H9 (cell line): ENCODE data around the gene AMER3. TPM values are rescaled to one million over a fixed set of nuclear protein-coding genes. Genes with fewer than 3 reads are reported as not detected.

Experiments used
- DNase-seq: peaks from one replicate; pipeline ENCODE4 v3.0.0-alpha.2; 2017
- H2AFZ ChIP-seq: one replicate; pipeline ENCODE4 v1.6.1; 2013; ENCODE audit warnings: mild to moderate bottlenecking, low read length, control low read depth, moderate library complexity
- H2AK5ac ChIP-seq: 2 replicates; pipeline ENCODE4 v1.6.1; 2013; ENCODE audit warnings: low read length, control low read depth, mixed read lengths; ENCODE audit not compliant: insufficient read length
- H2BK120ac ChIP-seq: one replicate; pipeline ENCODE4 v1.6.1; 2013; ENCODE audit warnings: low read depth, mild to moderate bottlenecking, low read length, control low read depth, inconsistent platforms; ENCODE audit not compliant: poor library complexity, severe bottlenecking
- H2BK12ac ChIP-seq: 2 replicates; pipeline ENCODE4 v1.6.1; 2013; ENCODE audit warnings: low read length, control low read depth, mixed read lengths, low read depth; ENCODE audit not compliant: insufficient read length
- H2BK15ac ChIP-seq: 2 replicates; pipeline ENCODE4 v1.6.1; 2013; ENCODE audit warnings: low read depth, low read length, control low read depth
- H2BK20ac ChIP-seq: one replicate; pipeline ENCODE4 v1.6.1; 2013; ENCODE audit warnings: low read depth, mild to moderate bottlenecking, low read length, control low read depth, inconsistent platforms; ENCODE audit not compliant: poor library complexity, severe bottlenecking
- H2BK5ac ChIP-seq: 2 replicates; pipeline ENCODE4 v1.6.1; 2013; ENCODE audit warnings: low read length, control low read depth, mixed read lengths; ENCODE audit not compliant: insufficient read length
- H3K14ac ChIP-seq: 2 replicates; pipeline ENCODE4 v1.6.1; 2013; ENCODE audit warnings: low read length, control low read depth; ENCODE audit not compliant: insufficient read depth
- H3K18ac ChIP-seq: 2 replicates; pipeline ENCODE4 v1.6.1; 2013; ENCODE audit warnings: low read depth, mild to moderate bottlenecking, mixed read lengths, low read length, control low read depth; ENCODE audit not compliant: insufficient read length
- H3K23ac ChIP-seq: 2 replicates; pipeline ENCODE4 v1.6.1; 2013; ENCODE audit warnings: low read length, control low read depth, mixed read lengths, low read depth; ENCODE audit not compliant: insufficient read length
- H3K23me2 ChIP-seq: 2 replicates; pipeline ENCODE4 v1.6.1; 2013; ENCODE audit warnings: low read depth, mild to moderate bottlenecking, mixed read lengths, low read length, control low read depth; ENCODE audit not compliant: insufficient read length, poor library complexity, severe bottlenecking
- H3K27ac ChIP-seq: 2 replicates; pipeline ENCODE4 v1.5.1; 2013; ENCODE audit warnings: low read length, control low read depth, mixed read lengths, low read depth; ENCODE audit not compliant: insufficient read length
- H3K27me3 ChIP-seq: 2 replicates; pipeline ENCODE4 v1.6.1; 2013; ENCODE audit warnings: low read length, control low read depth, inconsistent platforms; ENCODE audit not compliant: insufficient read depth
- H3K4ac ChIP-seq: 2 replicates; pipeline ENCODE4 v1.6.1; 2013; ENCODE audit warnings: low read depth, mild to moderate bottlenecking, control low read depth, inconsistent platforms, low read length, moderate library complexity
- H3K4me1 ChIP-seq: 2 replicates; pipeline ENCODE4 v1.6.1; 2013; ENCODE audit warnings: low read length, control low read depth, inconsistent platforms; ENCODE audit not compliant: insufficient read depth
- H3K4me2 ChIP-seq: 2 replicates; pipeline ENCODE4 v1.6.1; 2013; ENCODE audit warnings: low read length, control low read depth, mixed read lengths; ENCODE audit not compliant: insufficient read length, insufficient read depth
- H3K56ac ChIP-seq: 2 replicates; pipeline ENCODE4 v1.6.1; 2013; ENCODE audit warnings: low read depth, mild to moderate bottlenecking, mixed read lengths, low read length, control low read depth; ENCODE audit not compliant: insufficient read length
- H3K79me1 ChIP-seq: 2 replicates; pipeline ENCODE4 v1.6.1; 2013; ENCODE audit warnings: low read depth, mild to moderate bottlenecking, moderate library complexity, low read length, control low read depth, inconsistent platforms; ENCODE audit not compliant: insufficient read depth, poor library complexity, severe bottlenecking
- H3K79me2 ChIP-seq: 2 replicates; pipeline ENCODE4 v1.6.1; 2013; ENCODE audit warnings: low read length, control low read depth, inconsistent platforms; ENCODE audit not compliant: insufficient read depth
- H3K9ac ChIP-seq: 2 replicates; pipeline ENCODE4 v1.6.1; 2013; ENCODE audit warnings: low read length, control low read depth, mixed read lengths; ENCODE audit not compliant: insufficient read length; ENCODE audit errors: extremely low read depth
- H3K9me3 ChIP-seq: one replicate; pipeline ENCODE4 v1.6.1; 2013; ENCODE audit warnings: low read depth, low read length, inconsistent platforms; ENCODE audit not compliant: control insufficient read depth
- H3T11ph ChIP-seq: one replicate; pipeline ENCODE4 v1.6.1; 2013; ENCODE audit warnings: mild to moderate bottlenecking, low read length, control low read depth, inconsistent platforms
- H4K20me1 ChIP-seq: one replicate; pipeline ENCODE4 v1.6.1; 2013; ENCODE audit not compliant: control insufficient read depth, insufficient read length, insufficient read depth
- H4K5ac ChIP-seq: 2 replicates; pipeline ENCODE4 v1.6.1; 2013; ENCODE audit warnings: low read depth, mild to moderate bottlenecking, mixed read lengths, low read length, control low read depth; ENCODE audit not compliant: insufficient read length
- H4K8ac ChIP-seq: replicated peaks from 2 replicates; pipeline ENCODE4 v1.6.1; 2013; ENCODE audit warnings: low read length, control low read depth, mixed read lengths, low read depth; ENCODE audit not compliant: insufficient read length
- H4K91ac ChIP-seq: 2 replicates; pipeline ENCODE4 v1.6.1; 2013; ENCODE audit warnings: low read depth, mild to moderate bottlenecking, moderate library complexity, mixed read lengths, low read length, control low read depth; ENCODE audit not compliant: insufficient read length
- H3K27ac Mint-ChIP-seq, 3 experiments: 2 replicates in 2 of 3; 3 replicates in 1 of 3; pipeline ENCODE4 v1.8.0; 2020 to 2021; ENCODE audit warnings: mixed read lengths in 3 of 3, mild to moderate bottlenecking in 1 of 3, moderate library complexity in 1 of 3
- H3K27me3 Mint-ChIP-seq: 2 replicates; pipeline ENCODE4 v1.8.0; 2021; ENCODE audit warnings: low read depth, mild to moderate bottlenecking, moderate library complexity, mixed read lengths
- H3K36me3 Mint-ChIP-seq, 3 experiments: 2 replicates in 2 of 3; 3 replicates in 1 of 3; pipeline ENCODE4 v1.8.0; 2020 to 2021; ENCODE audit warnings: low read depth in 3 of 3, mixed read lengths in 3 of 3; ENCODE audit not compliant: insufficient read depth in 1 of 3
- H3K4me1 Mint-ChIP-seq, 2 experiments: 2 replicates each; pipeline ENCODE4 v1.8.0; 2020; ENCODE audit warnings: mixed read lengths in 2 of 2
- H3K4me3 Mint-ChIP-seq, 2 experiments: 2 replicates in 1 of 2; 3 replicates in 1 of 2; pipeline ENCODE4 v1.8.0; 2020 to 2021; ENCODE audit warnings: mild to moderate bottlenecking in 2 of 2, mixed read lengths in 2 of 2, moderate library complexity in 1 of 2
- H3K9me3 Mint-ChIP-seq, 2 experiments: 2 replicates in 1 of 2; 3 replicates in 1 of 2; pipeline ENCODE4 v1.8.0; 2020; ENCODE audit warnings: mild to moderate bottlenecking in 2 of 2, mixed read lengths in 2 of 2, moderate library complexity in 1 of 2
- WGBS: extraction: QIAGEN DNeasy Blood & Tissue Kit; methylation state at CpG from one replicate; pipeline ENCODE4 v1.1.7; 2013; ENCODE audit warnings: missing lambda C conversion rate, low lambda C conversion rate, mixed read lengths; ENCODE audit not compliant: insufficient read length; ENCODE audit errors: extremely low coverage; 5-methylcytosine and 5-hydroxymethylcytosine counted together
- total RNA-seq: library from RNA; stranded (reverse); gene quantifications from 2 replicates; pipeline ENCODE4 v1.2.1, GENCODE V29; 2021
- TF ChIP-seq, protein P1 (sequence below): fragments of 200-600 bp; sonication (generic); conservative IDR thresholded peaks from 3 replicates; pipeline ENCODE4 v1.8.0; 2021; ENCODE audit warnings: antibody characterized with exemption, mild to moderate bottlenecking

Gene AMER3
- total RNA-seq, 1 experiment from 2014 or later: 0.59 TPM

DNA sequence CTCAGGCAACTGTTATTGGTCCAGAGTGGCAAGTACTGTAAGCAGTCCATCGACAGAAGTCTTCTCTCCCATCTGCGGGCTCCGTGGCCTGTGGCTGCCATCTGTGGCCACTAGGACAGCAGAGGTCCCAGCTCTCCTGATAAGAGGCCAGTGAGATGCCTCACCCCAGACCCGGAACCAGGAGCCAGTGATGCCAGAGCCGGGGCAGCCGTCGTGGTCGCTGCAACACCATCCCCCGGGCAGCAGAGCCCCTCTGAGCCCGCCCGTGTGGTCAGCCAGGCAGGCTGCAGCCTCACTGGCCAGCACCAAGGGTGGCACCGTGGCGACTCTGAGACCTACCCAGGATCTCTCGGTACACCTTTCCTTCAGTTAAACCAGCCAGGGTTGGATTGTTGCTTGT is 17.7 kb upstream of the AMER3 start:
- Histone ChIP-seq H3K27me3 (no peaks in the 10 kb centered on the region), H2BK15ac (no peak overlapping the region), H4K91ac (no peak overlapping the region), H2BK12ac (no peak overlapping the region), H3K79me1 (no peaks in the 10 kb centered on the region), H2BK120ac (no peak overlapping the region), H3K9me3 (no peaks in the 10 kb centered on the region), H3K4ac (no peak overlapping the region), H2AFZ (no peak overlapping the region), H3K23me2 (no peaks in the 10 kb centered on the region), H3K79me2 (no peaks in the 10 kb centered on the region), H3K9ac (no peak overlapping the region), H3K56ac (no peak overlapping the region), H2BK20ac (no peak overlapping the region), H4K5ac (no peak overlapping the region), H2AK5ac (no peak overlapping the region), H4K20me1 (no peaks in the 10 kb centered on the region), H3T11ph (no peak overlapping the region), H3K4me1 (no peaks in the 10 kb centered on the region), H3K4me2 (no peak overlapping the region), H3K18ac (no peak overlapping the region), H2BK5ac (no peak overlapping the region), H4K8ac (no peak overlapping the region), H3K14ac (no peak overlapping the region), H3K27ac (no peak overlapping the region), H3K23ac (no peak overlapping the region)
- Mint-ChIP-seq H3K27me3 (peaks cover 4% of the 10 kb centered on the region; the same call in 1 of the 2 replicates), H3K36me3 (no peaks in the 10 kb centered on the region), H3K4me3 (no peak overlapping the region), H3K9me3 (peaks cover 2 to 5% of the 10 kb centered on the region in 2 experiments; a peak in 3 of 5 replicates), H3K27ac (no peak overlapping the region), H3K4me1 (peaks cover 0 to 5% of the 10 kb centered on the region in 2 experiments; a peak in 3 of 4 replicates)
- WGBS: no CpG with 5 or more reads among the region's 14 CpGs
- no peak for DNase-seq
- TF ChIP-seq, protein P1, sequence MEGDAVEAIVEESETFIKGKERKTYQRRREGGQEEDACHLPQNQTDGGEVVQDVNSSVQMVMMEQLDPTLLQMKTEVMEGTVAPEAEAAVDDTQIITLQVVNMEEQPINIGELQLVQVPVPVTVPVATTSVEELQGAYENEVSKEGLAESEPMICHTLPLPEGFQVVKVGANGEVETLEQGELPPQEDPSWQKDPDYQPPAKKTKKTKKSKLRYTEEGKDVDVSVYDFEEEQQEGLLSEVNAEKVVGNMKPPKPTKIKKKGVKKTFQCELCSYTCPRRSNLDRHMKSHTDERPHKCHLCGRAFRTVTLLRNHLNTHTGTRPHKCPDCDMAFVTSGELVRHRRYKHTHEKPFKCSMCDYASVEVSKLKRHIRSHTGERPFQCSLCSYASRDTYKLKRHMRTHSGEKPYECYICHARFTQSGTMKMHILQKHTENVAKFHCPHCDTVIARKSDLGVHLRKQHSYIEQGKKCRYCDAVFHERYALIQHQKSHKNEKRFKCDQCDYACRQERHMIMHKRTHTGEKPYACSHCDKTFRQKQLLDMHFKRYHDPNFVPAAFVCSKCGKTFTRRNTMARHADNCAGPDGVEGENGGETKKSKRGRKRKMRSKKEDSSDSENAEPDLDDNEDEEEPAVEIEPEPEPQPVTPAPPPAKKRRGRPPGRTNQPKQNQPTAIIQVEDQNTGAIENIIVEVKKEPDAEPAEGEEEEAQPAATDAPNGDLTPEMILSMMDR: no peak
